Left renal pelvis (tissue), 4 donors: ENCODE measurements around the gene TBC1D22A. TPM values are rescaled to one million over a fixed set of nuclear protein-coding genes. Genes with fewer than 3 reads are reported as not detected.

ENCODE experiments used
- DNase-seq, 4 donors: peaks; one replicate each; pipeline ENCODE4 v3.0.0-alpha.2; 2013; ENCODE audit warnings: low read depth in 4 of 4, low spot score in 3 of 4
- polyA plus RNA-seq, 4 donors: library from polyadenylated mRNA; unstranded; fragments of 120-200 nt; gene quantifications; one replicate each; pipeline ENCODE4 v1.2.1, GENCODE V29; 2013; ENCODE audit not compliant: insufficient read length in 4 of 4

The TBC1D22A gene
- polyA plus RNA-seq, 4 donors, result 14.3 to 19.3 (median 15.7) TPM

DNA sequence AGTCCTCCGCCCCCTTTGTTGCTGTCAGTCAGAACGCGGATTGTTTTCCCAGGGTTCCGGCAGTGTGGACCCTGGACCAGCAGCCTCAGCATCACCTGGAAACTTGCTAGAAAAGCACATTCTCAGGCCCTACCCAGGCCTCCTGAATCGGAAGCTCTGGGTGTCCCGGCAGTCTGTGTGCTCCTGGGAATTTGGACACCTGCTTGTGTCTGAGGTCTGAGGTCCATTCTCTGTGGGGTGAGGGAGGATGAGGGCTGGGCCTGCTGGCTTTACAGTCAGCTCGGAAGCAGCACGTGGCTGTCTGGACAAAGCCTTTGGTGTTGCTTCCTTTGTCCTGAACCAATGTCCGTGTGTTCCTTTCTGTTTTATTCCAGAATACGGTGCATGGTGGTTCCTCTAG is 299.7 kb downstream of the TBC1D22A start:
- DNase-seq, result no peak

DNA sequence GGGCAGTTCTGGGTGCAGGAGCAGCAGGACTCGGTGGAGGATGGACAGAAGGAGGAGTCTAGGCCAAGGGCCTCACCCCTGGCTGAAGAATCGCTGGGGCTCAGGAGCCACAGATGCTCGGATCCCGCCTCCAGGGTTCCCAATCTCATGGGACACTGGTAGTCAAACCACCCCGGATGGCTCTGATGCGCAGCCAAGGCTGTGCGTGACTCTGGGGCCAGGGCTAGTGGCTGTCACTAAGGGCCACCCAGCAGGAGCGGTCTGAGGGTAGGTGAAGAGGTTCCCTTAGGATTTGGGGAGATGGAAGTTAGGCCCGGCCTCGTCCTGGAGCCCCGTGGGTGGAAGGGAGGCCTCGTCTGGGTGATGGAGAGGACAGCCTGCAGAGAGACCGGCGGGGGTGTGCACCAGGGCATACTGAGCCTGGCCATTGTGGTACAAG is 300.6 kb downstream of the TBC1D22A start:
- no peak for DNase-seq

DNA sequence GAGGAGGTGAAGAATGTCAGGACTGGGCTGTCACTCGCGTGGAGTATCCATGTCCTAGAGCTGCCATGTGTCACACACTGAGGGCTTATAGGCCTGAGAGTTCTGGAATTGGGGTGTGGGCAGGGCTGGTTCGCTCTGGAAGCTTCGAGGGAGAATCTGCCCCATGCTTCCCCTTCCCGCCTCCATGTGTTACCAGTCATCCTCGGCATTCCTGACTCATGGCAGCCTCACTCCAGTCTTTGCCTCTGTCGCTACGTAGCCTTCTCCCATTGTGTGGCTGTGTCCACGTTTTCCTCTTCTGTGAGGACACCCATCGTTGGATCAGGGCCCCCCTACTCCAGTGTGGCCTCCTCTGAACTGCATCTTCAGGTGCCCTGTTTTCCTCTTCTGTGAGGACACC is 301.2 kb downstream of the TBC1D22A start:
- DNase-seq, result no peak

GRCh38 chr22:47064016-47064415 is 301.6 kb downstream of the TBC1D22A start:
- DNase-seq, result no peak

DNA sequence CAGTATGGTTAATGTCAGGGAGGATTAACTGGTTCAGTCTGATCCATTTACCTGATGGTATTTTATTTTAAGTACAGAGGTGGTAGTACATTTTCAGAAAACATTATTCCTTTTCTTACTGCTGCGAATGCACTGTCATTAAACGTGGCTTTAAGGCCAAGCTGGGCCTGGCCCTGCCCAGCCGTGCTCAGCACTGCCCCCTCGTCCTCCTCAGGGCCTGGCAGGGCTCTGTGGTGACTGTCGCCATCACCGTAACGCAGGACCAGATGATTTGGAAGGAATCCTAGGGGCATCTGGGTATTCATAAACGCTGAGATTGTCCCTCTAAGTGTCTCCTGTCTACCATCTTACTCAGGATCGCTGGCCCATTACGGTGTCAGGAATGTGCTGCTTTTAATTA is 302.0 kb downstream of the TBC1D22A start:
- no peak for DNase-seq

GRCh38 chr22:47065756-47066615 is 303.5 kb downstream of the TBC1D22A start:
- DNase-seq, result no peak

- no peak for DNase-seq
These were observed 304.1 kb downstream of the TBC1D22A start for GRCh38 chr22:47066616-47066905.

- DNase-seq, result no peak
These were observed 305.0 kb downstream of the TBC1D22A start for GRCh38 chr22:47067321-47067890.

DNA sequence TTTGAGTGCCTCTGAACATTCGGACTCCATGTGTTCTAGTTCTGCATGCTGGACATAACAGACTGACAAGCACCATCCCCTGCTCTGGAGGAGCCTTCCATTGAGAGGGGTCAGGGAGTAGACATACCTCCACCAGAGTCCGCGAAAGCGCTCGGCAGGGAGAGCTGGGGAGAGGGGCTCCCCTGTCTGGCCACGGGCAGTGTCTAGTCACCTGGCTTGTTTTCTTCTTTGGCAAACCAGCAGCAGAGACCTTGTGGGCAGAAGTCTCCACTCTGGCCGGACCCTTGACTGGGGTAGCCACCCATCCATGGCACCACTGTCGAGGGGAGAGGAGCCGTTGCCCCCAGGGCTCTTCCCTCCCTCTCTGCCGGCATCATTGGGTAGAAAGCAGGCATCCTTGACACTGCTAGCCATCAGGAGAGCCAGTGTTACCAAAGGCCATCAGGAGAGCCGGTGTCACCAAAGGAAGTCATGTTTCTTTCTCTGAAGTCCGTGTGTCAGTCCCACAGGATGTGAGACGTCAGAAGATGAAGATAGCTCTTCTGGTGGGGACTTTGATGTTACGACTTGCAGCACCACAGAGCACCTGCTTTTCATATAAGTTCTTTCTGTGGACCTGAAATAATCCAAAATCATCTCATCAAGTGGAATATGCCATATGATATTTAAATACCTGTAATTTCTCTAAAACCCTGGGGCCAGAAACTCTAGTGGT is 305.6 kb downstream of the TBC1D22A start:
- DNase-seq, result no peak

- no peak for DNase-seq
These were observed 306.2 kb downstream of the TBC1D22A start for GRCh38 chr22:47068626-47068996.

- no peak for DNase-seq
These were observed 306.8 kb downstream of the TBC1D22A start for GRCh38 chr22:47069270-47069669.

DNA sequence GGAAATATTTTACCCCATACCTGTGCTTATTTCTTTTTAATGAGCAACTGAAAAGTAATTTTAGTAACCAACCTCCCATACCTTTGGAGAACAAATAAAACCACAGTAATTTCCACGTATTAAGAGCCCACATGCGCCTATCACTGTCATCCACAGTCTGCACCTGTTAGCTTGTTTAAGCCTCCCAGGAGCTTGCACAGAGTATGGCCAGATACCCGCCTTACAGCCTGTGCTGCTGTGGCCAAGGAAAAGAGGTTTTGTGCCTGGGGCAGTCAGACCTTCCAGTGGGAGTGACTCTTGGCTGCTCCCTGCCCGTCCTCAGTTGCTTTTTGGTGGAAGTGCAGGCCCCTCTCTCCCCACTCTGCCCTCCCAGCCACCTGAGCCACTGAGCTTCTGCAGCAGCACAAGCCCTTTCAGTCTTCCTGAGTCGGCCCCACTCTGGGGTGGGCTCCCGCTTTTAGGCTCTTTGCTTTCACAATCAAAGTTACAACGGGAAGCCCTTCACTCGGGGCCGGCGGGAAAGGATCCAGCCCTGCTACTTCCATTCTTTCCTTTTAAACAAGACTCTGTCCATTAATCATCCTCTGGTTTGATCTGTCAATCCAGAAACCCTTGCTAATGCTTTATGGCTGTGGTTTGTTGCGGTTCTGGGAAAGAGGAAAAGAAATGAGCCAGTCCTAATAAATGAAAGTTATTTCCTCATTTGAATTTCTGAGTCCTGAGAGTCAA is 308.8 kb downstream of the TBC1D22A start:
- no peak for DNase-seq

DNA sequence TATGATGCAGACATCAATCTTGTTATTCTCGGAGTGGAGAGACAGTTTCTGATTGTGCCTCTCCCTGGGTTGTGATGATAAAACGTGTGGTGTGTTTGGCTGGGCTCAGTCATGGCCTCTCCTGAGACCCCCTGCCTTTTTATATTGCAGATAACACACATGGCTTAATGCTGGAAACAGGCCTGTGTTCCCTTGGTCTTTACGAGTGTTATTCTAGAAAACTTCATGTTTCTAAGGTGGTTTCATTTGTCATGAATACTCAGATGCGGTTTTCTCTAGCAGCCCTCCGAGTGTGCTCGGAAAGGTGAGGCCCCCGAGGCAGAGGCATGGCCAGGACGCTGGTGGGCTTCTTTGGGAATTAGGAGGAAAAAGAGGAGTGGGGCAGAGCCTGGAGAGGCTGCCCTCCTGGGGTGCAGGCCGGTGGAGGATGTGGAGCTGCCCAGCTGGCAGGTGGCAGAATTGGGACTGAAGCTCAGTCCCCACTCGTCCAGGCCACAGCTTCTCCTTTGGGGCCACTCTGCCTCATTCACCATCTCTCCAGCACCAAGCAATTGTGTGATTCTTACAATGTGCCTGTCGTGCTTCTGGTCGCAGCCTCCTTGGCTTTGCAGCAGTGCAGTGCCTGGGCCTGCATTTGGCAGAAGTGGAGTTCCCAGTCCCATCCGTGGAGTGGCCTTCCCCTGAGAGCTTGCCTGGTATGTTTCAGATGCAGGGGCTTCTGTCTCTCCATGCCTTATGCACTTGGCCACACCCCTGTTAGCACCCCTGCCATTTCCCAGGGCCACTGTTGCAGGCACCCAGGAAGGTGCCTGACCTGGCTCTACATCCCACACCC is 309.6 kb downstream of the TBC1D22A start:
- DNase-seq, result no peak

DNA sequence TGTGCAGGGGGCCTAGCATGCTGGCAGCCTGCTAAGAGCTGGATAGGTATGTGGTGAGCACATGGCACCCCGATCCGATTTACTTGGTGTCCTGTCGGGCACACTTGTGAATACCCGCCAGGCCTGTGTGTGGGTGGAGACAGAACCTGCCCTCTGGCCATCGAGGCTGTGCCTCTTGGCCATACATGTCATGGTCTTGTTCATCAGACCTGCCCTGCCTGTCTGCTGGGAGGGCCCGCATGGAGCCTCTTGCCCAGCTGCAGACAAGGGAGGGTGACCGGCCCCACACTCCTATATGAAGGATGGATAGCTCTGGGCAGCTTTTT is 310.2 kb downstream of the TBC1D22A start:
- DNase-seq, result no peak

- no peak for DNase-seq
These were observed 310.6 kb downstream of the TBC1D22A start for GRCh38 chr22:47073075-47073474.

- no peak for DNase-seq
These were observed 311.7 kb downstream of the TBC1D22A start for GRCh38 chr22:47074105-47074504.

DNA sequence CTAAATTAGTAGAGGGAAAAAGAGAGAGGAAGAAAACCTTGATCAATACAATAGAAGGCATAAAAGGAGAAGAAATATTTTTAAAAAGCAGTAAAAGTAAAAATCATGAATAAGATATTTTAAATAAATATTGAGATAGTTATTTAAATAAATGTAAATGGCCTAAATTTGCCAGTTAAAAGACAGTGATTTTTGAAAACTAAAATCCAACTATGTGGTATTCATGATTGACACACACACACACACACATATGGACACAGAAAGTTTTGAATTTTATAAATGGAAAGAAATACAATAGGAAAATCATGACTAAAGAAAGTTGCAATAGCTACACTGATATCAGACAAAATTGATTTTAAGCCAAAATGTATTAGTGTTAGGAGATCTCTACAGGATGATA is 313.1 kb downstream of the TBC1D22A start:
- no peak for DNase-seq

DNA sequence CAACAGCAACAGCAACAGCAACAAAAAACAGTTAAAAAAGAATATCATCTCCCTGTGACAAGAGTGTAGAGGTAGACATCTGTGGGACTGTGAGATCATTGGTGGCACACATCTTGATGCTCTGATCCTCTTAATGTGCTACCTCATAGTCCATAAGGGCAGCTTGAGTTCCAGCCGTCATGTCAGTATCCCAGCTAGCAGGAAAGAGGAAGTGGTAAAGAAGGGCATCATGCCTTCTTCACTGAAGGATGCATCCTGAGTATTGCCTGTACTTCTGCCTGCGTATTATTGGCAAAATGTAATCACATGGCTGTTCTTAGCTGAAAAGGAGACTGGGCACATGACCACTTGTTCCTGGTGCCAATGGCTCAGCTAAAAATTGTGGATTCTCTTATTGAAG is 314.3 kb downstream of the TBC1D22A start:
- DNase-seq, result no peak

GRCh38 chr22:47080100-47080499 is 317.6 kb downstream of the TBC1D22A start:
- no peak for DNase-seq

- no peak for DNase-seq
These were observed 320.1 kb downstream of the TBC1D22A start for GRCh38 chr22:47082505-47082904.
